ENCODE measurements around the gene IL27RA.

DNA sequence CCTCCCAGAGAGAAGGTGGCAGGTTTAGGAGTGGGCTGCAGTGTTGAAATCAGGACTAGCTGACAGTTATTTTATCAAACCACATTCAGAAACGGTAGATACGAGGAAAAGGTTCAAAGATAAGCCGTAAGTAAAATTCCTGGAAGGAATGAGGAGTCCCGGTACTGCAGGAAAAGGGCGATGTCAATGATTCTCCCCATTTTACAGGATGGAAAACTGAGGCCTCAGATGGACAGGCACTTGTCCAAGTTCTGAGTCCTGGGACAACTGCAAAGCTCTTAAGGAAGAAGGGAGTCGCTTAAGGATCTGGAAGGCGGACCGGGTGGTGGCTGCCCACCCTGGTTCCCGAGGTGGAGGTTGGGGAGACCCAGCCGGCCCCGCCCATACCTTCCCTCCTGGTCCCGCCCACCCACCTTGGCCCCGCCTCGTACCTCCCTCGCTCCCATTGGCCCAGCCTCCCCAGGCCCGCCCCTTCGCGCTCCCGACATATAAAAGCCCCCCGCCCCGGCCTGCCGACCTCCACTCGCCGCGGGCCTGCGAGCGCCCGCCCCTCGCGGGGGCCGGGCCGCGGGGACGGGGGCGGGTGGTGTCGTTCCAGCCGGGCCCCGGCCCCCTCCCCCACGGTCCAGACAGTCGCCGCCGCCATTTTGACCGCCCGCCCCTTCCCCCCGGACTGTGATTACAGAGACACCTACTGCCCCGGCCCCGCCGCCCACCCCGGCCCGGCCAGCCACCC, 26.0 kb upstream of the IL27RA start:
- TF ChIP-seq, protein P1, sequence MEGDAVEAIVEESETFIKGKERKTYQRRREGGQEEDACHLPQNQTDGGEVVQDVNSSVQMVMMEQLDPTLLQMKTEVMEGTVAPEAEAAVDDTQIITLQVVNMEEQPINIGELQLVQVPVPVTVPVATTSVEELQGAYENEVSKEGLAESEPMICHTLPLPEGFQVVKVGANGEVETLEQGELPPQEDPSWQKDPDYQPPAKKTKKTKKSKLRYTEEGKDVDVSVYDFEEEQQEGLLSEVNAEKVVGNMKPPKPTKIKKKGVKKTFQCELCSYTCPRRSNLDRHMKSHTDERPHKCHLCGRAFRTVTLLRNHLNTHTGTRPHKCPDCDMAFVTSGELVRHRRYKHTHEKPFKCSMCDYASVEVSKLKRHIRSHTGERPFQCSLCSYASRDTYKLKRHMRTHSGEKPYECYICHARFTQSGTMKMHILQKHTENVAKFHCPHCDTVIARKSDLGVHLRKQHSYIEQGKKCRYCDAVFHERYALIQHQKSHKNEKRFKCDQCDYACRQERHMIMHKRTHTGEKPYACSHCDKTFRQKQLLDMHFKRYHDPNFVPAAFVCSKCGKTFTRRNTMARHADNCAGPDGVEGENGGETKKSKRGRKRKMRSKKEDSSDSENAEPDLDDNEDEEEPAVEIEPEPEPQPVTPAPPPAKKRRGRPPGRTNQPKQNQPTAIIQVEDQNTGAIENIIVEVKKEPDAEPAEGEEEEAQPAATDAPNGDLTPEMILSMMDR (IDR thresholded peaks at IDR 0.05): peak in 1 of 6 experiments; percentile 11
- TF ChIP-seq POLR2A (IDR thresholded peaks at IDR 0.05): peak; percentile 3 to 30

Data from Peyer's patch (tissue), 4 donors.